Kidney capillary endothelial cell (primary cell): ENCODE measurements around the gene CD164.
"Not testable (repeated sequence)": the region's sequence is repeated elsewhere in the genome, so short reads cannot be mapped to it uniquely, and the experiment has no call there.

Experiments
- DNase-seq: peaks from one replicate; pipeline ENCODE4 v3.0.0-alpha.2; 2018; ENCODE audit warnings: low spot score

The CD164 gene

DNA sequence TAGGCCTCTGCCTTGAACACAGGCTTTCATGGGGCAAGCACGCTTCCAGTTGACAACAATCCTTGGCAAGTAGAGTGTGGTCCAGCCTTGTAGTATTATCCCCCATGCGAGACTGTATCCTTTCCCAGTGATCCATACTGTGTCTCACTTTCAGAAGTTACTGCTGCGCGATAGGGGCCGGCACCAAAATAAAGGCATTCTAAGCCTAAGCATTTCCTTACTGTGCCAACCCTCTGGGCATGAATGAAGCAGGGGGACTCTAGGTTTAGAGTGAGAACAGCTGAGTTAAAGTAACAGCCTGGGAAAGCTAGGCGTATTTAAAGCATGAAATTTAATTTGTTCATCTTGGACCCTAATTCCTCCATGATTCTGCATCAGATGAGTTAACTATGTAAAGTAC, 39.4 kb downstream of the CD164 start:
- DNase-seq: no peak

DNA sequence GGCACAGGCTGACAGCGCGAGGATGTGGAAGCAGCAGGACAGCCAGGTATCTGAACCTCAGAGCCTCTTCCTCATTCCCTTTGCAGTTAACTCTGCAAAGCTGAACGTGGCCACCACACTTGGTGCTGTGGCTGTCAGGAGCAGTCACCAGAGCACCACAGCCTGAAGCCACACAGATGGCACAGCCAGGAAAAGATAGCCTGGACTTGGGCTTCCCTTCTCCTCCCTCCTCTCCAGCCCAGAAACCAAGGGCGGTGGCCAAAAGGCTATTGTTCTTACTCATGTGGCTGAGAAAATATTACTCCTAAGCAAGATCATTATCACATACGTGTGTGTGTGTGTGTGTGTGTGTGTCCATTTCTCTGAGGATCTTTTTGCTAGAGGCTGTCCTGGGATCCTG, 39.8 kb downstream of the CD164 start:
- DNase-seq: no peak

DNA sequence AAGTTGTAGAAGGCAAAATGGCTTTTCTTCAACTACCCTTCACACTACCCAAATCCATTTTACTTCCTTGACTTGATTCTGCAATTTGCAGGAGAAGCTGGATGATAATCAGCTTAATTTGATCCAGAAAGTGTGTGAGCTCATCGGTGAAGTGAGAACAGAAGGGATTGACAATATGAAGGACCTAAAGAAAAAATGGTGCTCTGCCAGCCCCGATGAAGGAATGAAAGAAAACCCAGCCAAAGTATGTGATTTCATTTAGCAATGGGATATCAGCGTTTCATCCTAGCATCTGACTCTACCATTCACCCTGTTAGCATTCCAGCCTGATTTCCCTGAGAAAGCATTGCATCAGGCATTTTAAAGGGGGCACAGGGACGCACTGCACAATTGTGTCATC, 41.5 kb downstream of the CD164 start:
- DNase-seq: no peak

DNA sequence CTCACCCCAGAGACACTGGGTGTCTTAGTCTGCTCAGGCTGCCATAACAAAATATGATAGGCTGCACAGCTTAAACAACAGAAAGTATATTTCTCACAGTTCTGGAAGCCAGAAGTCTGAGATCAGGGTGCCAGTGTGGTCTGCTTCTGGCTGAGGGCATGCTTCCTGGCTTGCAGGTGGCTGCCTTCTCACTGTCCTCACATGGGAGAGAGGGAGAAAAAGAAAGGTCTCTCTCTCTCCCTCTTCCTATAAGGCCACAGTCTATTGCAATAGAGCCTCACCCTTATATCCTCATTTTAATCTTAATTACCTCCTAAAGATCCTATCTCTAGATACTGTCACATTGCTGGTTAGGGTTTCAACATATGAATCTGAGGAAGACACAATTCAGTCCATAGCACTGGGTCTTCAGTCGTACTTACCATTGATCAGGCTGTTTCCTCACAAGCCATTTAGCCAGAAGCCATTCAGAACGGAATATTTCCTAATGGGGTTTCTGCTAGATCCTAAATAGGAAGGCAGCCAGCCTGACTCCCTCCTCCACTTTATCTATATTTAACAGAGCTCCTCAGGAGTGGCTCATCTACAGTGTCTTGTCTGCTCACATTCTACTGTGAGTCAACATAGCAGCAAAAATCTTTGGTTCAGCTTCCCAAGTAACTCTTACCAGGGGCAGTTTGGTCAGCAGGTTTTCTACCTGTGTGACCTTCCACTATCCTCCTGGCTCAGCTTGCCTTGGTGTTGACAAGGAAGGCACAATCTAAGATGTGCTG, 42.2 kb downstream of the CD164 start:
- DNase-seq: no peak

DNA sequence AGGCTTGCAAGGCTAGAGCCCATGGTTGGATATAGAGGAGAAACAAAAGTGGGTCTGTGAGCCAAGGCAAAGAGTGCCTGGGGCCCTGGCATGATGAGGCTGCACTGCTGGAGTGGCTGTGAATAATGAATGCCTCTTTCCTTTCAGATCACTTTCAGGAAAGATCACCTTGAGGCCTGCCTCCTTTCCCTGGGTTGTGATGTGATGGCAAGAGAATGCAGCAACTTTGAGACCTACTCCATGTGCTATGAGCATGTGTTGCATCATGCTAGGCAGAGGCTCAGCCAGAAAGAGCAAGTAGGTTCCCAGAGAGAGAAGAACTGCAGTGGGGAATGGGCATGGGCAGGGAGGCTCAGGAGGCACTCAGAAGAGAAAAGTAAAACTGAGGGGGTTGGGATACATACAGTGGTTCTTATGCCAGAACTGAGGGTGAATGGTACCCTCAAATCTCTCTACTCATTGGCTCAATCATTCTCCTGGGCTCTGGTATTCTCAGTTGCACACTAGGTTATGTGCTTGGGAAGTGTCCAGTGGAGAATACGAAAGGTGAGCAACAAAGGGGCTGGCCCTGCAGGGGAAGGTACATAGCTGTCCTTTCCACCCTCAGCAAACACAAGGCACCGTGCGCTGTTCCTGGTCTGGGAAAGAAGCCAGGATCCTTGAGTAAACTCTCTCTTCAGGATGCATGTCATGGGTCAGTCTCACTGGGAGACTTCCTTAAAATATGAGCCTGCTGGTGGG, 45.9 kb downstream of the CD164 start:
- DNase-seq: peak; percentile 19

DNA sequence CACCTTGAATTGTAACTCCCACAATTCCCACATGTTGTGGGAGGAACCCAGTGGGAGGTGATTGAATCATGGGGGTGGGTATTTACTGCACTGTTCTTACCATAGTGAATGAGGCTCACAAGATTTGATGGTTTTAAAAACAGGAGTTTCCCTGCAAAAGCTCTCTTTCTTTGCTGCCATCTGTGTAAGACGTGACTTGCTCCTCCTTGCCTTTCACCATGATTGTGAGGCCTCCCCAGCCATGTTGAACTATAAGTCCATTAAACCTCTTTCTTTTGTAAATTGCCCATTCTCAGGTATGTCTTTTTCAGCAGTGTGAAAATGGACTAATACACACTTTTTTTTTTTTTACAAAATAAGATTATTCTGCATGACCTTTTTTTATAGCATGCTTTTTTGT, 48.4 kb downstream of the CD164 start:
- DNase-seq: not testable (repeated sequence)

DNA sequence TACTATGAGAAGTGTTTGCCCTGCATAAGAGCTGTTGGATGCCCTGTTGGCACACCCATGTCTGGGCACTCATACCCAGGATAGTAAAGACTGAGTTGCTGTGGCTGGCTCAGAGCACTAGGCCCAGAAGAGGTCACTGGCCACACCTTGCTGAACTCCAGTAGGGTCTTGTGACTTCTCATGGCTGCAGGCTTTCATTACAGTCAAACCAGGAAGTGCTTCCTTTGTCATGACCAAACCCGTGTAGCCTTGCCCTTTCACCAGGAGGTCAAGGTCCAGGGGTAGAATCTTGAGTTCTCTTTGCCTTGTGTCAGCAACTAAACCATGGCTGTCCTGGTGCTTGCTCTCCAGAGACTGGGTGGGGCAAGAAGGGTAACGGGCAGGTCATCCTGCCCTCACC, 49.5 kb downstream of the CD164 start:
- DNase-seq: no peak

DNA sequence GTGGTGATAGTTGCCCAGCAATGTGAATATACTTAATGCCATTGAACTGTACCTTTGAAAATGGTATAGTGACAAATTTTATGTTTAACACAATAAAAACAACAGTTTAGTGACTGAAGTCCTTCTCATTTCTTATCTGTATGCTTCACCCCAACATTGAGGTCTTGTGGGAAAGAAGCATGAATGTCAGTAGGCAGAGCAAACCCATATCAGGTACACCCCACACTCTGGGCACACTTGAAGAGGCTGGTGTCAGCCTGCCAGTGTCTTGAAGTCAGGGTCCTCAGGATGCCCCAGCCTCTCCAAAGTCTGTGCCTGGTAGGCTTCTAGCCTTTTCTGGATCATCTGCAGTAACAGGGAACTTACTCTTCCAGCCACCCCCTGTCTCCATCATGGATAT, 51.2 kb downstream of the CD164 start:
- DNase-seq: no peak

DNA sequence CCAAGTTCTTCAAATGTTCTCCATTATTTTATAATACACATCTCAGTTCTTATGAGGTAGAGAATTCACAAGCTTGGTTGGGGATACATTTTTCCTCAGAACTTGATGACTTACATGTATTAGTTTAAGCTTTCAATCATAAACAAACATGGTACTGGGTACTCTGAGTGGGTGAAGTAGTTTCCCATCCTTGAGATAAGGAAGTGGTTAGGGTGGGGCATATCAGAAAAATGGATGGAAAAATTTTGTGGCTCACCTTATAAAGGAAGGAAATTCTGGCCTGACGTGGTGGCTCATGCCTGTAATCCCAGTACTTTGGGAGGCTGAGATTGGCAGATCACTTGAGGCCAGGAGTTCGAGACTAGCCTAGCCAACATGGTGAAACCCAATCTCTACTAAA, 52.0 kb downstream of the CD164 start:
- DNase-seq: no peak

DNA sequence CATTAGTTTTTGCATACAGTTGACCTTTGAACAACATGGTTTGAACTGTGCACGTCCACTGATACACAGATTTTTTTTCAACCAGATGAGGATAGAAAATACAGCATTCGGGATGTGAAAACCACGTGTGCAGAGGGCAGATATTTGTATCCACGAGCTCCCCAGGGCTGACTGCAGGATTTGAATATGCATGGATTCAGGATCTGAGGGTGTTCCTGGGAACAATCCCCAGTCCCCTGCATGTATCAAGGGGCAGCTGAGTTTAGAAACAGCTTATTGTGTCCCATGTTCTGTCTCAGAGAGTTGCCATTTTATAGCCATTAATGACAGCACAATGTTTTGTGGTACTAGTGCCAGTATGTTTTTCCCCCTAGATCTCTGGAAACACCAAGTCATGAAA, 53.6 kb downstream of the CD164 start:
- DNase-seq: no peak

DNA sequence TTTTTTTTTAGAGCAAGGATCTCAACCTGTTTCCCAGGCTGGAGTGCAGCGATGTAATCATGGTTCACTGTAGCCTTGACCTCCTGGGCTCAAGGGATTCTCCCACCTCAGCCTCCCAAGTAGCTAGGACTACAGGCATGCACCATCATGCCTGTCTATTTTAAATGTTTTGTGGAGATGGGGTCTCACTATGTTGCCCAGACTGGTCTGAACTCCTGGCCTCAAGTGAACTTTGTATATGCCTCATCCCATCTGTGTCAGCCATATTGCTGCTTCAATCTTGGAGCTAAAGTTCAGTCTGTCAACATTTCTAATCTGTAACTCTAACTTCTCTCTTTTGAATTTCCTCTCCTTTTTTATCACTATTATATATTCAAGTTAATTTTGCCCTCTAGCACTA, 54.3 kb downstream of the CD164 start:
- DNase-seq: no peak

DNA sequence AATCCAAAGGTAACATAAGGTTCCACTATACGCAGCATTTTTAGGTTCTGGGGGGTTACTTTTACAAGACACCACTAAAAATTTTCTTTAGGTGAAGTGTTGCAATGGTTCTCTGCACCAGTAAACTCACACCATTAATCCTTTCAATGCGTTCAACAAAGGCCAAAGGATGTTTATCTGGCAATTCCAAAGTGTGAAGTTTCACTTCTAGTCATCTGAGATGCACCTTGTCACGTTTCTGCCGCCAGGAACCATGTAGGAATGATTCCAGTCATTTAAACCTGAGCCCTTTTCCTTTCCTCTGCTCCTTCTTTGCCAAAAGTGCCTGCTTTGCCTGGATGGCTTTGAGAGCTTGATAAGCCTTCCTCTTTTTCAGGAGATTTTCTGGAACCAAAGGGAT, 54.8 kb downstream of the CD164 start:
- no peak for DNase-seq

DNA sequence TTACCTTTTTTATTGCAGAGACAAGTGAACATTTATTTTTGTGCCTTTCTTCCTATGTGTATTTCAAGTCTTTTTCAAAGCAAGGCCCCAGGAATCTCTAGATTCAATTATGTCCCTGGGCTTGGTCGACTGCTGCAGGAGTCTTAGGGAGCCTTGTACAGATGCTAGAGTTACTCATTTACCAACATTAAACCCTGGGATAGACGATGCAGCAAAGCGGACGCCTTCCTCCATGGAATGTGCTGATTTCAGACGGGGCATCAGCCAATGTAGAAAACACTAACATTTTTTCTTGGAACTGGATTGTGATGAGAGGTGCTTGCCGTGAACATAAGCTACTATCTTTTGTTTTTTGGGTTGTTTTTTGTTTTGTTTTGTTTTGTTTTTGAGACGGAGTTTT, 55.9 kb downstream of the CD164 start:
- no peak for DNase-seq

DNA sequence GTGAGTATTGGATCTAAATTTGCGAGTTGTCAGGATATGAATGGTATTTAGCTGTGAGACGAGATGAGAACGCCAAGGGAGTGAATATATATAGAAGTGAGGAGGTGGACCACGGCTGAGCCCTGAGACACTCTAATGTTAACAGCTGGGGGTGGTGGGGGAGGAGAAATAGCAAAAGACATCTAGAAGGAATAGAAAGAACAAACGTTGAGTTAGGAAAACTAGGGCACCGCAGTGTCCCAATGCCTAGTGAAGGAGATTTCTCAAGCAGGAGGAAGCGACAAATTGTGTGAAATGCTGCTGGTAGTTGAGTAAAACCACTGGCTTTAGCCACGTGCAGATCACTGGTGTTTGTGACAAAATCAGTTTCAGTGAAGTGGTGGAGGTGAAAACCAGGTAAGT, 56.9 kb downstream of the CD164 start:
- no peak for DNase-seq

DNA sequence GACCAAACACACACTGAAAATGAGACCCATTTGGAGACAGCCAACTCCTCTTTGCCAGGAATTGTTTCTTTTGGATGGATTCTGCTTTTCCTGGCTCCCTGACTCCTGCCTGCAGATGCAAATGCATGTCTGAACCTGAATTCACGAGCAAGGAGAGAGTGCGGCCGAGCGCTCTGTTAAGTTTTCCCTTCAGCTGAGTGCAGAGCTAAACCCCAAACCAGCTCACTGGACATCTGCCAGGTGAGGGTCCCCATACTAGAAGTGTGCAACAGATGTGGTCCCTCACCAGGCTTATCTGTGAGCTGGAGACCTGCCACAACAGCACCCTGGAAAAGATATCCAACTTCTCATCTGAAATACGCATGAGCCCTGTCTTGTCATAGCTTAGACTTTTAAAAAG, 59.0 kb downstream of the CD164 start:
- no peak for DNase-seq

DNA sequence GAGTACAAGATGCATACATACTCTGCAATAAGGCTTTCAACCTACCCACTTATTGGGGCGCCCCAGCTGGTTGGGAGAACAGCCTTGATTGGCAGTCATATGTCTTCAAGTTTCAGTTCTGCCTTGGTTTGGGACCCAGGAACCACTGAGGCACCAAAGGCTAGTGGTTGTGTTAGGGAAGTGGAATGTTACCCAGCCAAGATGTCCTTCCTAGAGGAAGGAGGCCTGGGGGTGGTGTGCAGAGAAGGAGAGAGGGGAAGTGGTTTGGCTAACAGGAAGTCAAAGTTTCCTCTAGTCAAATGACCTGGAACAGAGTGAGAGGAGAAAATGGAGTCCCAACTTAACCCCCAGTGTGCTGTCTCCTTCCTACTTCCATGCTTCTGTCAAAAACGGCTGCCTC, 59.4 kb downstream of the CD164 start:
- DNase-seq: no peak

DNA sequence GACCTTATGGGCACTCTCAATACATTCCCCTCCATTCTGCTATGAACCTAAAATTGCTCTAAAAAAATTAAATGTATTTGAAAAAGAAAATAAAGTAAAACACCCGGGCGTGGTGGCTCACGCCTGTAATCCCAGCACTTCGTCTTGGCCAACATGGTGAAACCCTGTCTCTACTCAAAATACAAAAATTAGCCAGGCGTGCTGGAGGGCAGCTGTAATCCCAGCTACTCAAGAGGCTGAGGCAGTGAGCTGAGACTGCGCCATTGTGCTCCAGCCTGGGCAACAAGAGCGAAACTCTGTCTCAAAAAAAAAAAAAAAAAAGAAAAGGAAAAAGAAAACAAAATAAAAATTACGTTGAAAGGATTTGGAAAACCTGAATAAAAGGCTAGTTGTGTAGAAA, 60.5 kb downstream of the CD164 start:
- DNase-seq: no peak

DNA sequence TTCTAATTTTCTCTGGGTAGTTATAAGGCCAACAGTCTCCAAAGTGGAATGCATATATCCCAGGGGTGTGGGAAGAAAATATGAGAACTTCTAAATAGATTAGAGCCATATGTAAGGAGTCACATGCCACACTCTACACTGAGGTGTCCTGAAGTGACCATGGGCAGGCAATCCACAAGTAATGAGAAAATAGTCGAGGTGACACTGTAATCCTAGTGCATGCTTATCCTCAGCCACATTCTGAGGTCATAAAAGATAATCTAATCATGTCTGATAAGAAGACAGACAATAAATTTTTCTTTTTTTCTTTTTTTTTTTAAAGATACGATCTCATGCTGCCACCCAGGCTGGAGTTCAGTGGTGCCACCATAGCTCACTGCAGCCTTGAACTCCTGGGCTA, 62.2 kb downstream of the CD164 start:
- DNase-seq: no peak

DNA sequence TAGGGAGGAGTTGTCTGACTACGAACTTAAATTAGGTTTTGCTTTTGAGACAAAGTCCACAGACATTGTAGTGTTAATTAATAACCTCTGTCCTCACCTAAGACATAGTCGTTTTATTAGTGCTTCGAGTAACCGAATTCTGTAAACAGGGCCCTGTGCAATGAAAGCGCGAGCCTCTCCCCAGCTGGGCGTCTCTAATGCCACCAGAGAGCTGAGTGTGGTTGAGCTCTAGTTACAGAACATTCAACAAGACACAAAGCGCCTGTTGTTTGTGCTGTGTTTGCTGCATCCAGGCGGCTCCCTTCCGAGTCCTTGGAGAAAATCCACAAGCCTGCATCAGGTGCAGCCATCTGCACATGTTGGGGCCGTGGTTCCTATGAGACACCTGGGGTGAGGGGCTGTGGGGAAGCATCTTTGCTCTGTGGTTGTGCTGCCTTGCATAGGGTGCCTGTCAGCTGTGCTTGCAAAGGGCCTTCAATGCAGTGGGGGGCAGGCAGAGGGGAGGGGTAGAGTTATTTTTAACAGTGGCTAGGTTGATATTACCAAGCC, 63.9 kb downstream of the CD164 start:
- no peak for DNase-seq

DNA sequence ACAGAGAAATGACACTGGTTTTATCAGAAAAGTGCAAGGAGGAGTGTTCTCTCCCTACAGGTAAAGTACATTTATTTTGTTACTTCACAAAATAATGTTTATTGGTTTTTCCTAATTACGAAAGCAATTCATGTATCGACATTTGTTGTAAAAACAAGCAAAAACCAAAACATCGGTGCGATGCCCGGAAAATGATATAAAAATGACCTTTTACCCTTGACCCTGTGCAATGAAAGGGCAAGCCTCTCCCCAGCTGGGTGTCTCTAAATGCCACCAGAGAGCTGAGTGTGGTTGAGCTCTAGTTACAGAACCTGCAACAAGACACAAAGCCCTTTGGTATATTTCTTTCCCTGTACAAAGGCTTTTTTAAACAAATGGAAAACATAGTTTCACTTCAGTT, 65.4 kb downstream of the CD164 start:
- no peak for DNase-seq
